Superior temporal gyrus (tissue), 1 donor: ENCODE data around the gene FZR1.
"Not testable (repeated sequence)": the region's sequence is repeated elsewhere in the genome, so short reads cannot be mapped to it uniquely, and the experiment has no call there.

Source experiments
- DNase-seq: peaks from one replicate; pipeline ENCODE4 v3.0.0-alpha.2; 2016; ENCODE audit errors: extremely low spot score

Gene FZR1

GRCh38 chr19:3514930-3515329 lies 8.8 kb downstream of the FZR1 start:
- DNase-seq, result no peak

- peak; percentile 39 for DNase-seq
These were observed 9.8 kb downstream of the FZR1 start for GRCh38 chr19:3515891-3516422.

- DNase-seq, result no peak
These were observed 10.6 kb downstream of the FZR1 start for GRCh38 chr19:3516675-3517207.

- DNase-seq, result no peak
These were observed 11.5 kb downstream of the FZR1 start for GRCh38 chr19:3517638-3518037.

- no peak for DNase-seq
These were observed 12.1 kb downstream of the FZR1 start for GRCh38 chr19:3518255-3518654.

GRCh38 chr19:3518659-3519058 lies 12.5 kb downstream of the FZR1 start:
- no peak for DNase-seq

- DNase-seq, result no peak
These were observed 13.0 kb downstream of the FZR1 start for GRCh38 chr19:3519126-3519525.

GRCh38 chr19:3520166-3521103 lies 14.3 kb downstream of the FZR1 start:
- no peak for DNase-seq

- DNase-seq, result no peak
These were observed 15.0 kb downstream of the FZR1 start for GRCh38 chr19:3521104-3521445.

- DNase-seq, result no peak
These were observed 16.6 kb downstream of the FZR1 start for GRCh38 chr19:3522421-3523360.

- DNase-seq, result no peak
These were observed 17.4 kb downstream of the FZR1 start for GRCh38 chr19:3523361-3524077.

- DNase-seq, result no peak
These were observed 18.1 kb downstream of the FZR1 start for GRCh38 chr19:3524078-3524842.

GRCh38 chr19:3524904-3525451 lies 18.9 kb downstream of the FZR1 start:
- DNase-seq, result no peak

- no peak for DNase-seq
These were observed 20.6 kb downstream of the FZR1 start for GRCh38 chr19:3526507-3527237.

GRCh38 chr19:3527238-3527910 lies 21.3 kb downstream of the FZR1 start:
- DNase-seq, result no peak

GRCh38 chr19:3528080-3528479 lies 22.0 kb downstream of the FZR1 start:
- DNase-seq, result no peak

- no peak for DNase-seq
These were observed 22.6 kb downstream of the FZR1 start for GRCh38 chr19:3528539-3529211.

- not testable (repeated sequence) for DNase-seq
These were observed 23.2 kb downstream of the FZR1 start for GRCh38 chr19:3529299-3529698.
